Thymus (tissue), 14 donors: Measurements from ENCODE around the gene SCRN2. TPM values are rescaled to one million over a fixed set of nuclear protein-coding genes. Genes with fewer than 3 reads are reported as not detected.

Source experiments
- DNase-seq, 9 donors: peaks; one replicate each; pipeline ENCODE4 v3.0.0-alpha.2; 2013; ENCODE audit warnings: low spot score in 9 of 9, low read depth in 6 of 9, missing footprints in 1 of 9
- H3K27ac ChIP-seq, 2 donors: one replicate each; pipeline ENCODE4 v1.5.1; 2013; ENCODE audit warnings: control low read depth in 1 of 2, low read depth in 1 of 2, low read length in 1 of 2, mild to moderate bottlenecking in 1 of 2, moderate library complexity in 1 of 2
- H3K27me3 ChIP-seq, 2 donors: one replicate each; pipeline ENCODE4 v1.5.1; 2013; ENCODE audit warnings: low read length in 1 of 2; ENCODE audit not compliant: control insufficient read depth in 2 of 2, insufficient read depth in 1 of 2
- H3K36me3 ChIP-seq, 2 donors: one replicate each; pipeline ENCODE4 v1.5.1; 2013; ENCODE audit warnings: low read length in 1 of 2, mild to moderate bottlenecking in 1 of 2, moderate library complexity in 1 of 2; ENCODE audit not compliant: control insufficient read depth in 2 of 2, insufficient read depth in 2 of 2
- H3K4me1 ChIP-seq, 2 donors: one replicate each; pipeline ENCODE4 v1.5.1; 2013; ENCODE audit warnings: low read length in 2 of 2; ENCODE audit not compliant: control insufficient read depth in 2 of 2, insufficient read depth in 2 of 2
- H3K4me3 ChIP-seq, 2 donors: one replicate each; pipeline ENCODE4 v1.5.1; 2013; ENCODE audit warnings: low read length in 2 of 2, control low read depth in 1 of 2, mild to moderate bottlenecking in 1 of 2
- H3K9me3 ChIP-seq, 2 donors: one replicate each; pipeline ENCODE4 v1.5.1; 2013; ENCODE audit warnings: low read length in 1 of 2, mild to moderate bottlenecking in 1 of 2; ENCODE audit not compliant: control insufficient read depth in 2 of 2, insufficient read depth in 1 of 2
- WGBS: extraction: QIAGEN DNeasy Blood & Tissue Kit; methylation state at CpG from one replicate; pipeline ENCODE4 v1.1.7; 2013; 5-methylcytosine and 5-hydroxymethylcytosine counted together
- long read RNA-seq, 10 donors: transcript quantifications; one replicate each; lab custom pipeline, GENCODE V29; 2026
- polyA plus RNA-seq: library from polyadenylated mRNA; stranded (reverse); fragments of 200-250 nt; gene quantifications from one replicate; pipeline ENCODE4 v1.2.3, GENCODE V29; 2013
- total RNA-seq: library from RNA; stranded (reverse); fragments of 120-200 nt; gene quantifications from one replicate; pipeline ENCODE4 v1.2.4, GENCODE V29; 2013
- donor health status: healthy.

The SCRN2 gene
- total RNA-seq (25.3 TPM), polyA plus RNA-seq (39.4 TPM)
- long read RNA-seq, donor 1: 0 reads
- long read RNA-seq, donor 2: 0 reads
- long read RNA-seq, donor 3, transcript SCRN2-201 (8 exons, 1,548 nt): major isoform, 7 of 14 reads
- long read RNA-seq, donor 3, partial matches to known transcripts: 0 of 14 reads
- long read RNA-seq, donor 3, other reads (novel, unspliced or antisense): 0 of 14 reads
- long read RNA-seq, donor 4, partial matches to known transcripts: 0 of 2 reads
- long read RNA-seq, donor 4, other reads (novel, unspliced or antisense): 0 of 2 reads
- long read RNA-seq, donor 5, transcript SCRN2-201 (8 exons, 1,548 nt): major isoform, 7 of 9 reads
- long read RNA-seq, donor 5, partial matches to known transcripts: 0 of 9 reads
- long read RNA-seq, donor 5, other reads (novel, unspliced or antisense): 0 of 9 reads
- long read RNA-seq, donor 6, partial matches to known transcripts: 0 of 7 reads
- long read RNA-seq, donor 6, other reads (novel, unspliced or antisense): 0 of 7 reads
- long read RNA-seq, donor 7, partial matches to known transcripts: 0 of 3 reads
- long read RNA-seq, donor 7, other reads (novel, unspliced or antisense): 0 of 3 reads
- long read RNA-seq, donor 8, partial matches to known transcripts: 0 of 1 reads
- long read RNA-seq, donor 8, other reads (novel, unspliced or antisense): 0 of 1 reads
- long read RNA-seq, donor 9, partial matches to known transcripts: 0 of 3 reads
- long read RNA-seq, donor 9, other reads (novel, unspliced or antisense): 0 of 3 reads
- long read RNA-seq, donor 10, partial matches to known transcripts: 0 of 5 reads
- long read RNA-seq, donor 10, other reads (novel, unspliced or antisense): 0 of 5 reads

DNA sequence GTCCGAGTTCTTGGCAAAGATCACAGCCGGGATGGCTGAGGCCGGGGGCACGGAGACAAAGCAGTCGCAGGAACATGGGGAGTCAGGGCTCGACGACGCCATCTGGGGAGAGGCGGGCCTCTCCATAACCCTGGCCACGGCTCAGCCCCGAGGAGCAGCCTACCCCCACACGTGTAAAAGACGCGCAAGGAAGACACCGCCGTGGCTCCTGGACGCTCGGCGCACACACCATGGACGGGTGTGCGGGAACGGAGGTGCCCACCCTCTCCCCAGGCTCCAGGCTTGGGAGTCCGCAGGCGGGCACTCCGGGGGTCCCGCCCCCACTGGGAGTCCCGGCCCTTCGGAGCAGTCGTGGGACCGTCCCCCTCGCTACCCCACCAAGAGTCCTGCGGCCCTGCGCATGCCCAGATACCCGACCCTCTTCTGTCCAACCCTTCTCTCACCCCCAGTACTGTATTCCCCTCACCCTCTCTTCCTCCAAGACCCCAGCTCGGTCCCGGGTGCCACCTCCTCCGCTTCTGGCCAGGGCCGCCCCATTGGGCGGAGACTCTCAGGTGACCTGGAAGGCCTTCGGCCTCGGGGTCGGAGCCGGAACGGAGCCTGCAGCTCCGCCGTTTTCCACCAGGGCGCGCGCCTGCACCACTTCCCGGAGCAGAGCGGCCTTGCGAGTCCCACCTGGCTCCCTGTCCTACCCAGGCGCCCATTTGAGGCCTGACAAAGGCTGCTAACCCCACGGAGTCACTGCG is at the start of gene SCRN2:
TSS of gene SCRN2 (minus strand) at position 532 of the 746 bp plus-strand sequence. CDS start at position 102, 430 bp downstream.
- peak; percentile 56 to 90 (median 81) for DNase-seq
- peak within 1 kb of the TSS in 1 of 2 donors; percentile 67 for H3K27ac ChIP-seq
- peaks cover 13 to 26% of the 10 kb centered on the region in 2 donors for H3K27me3 ChIP-seq
- peaks cover 11 to 34% of the 10 kb centered on the region in 2 donors for H3K4me1 ChIP-seq
- peaks cover 5 to 6% of the 10 kb centered on the region in 2 donors for H3K36me3 ChIP-seq
- WGBS: under 1% methylated on average over 55 of the region's 55 CpGs
- peaks cover 0 to 1% of the 10 kb centered on the region in 2 donors for H3K9me3 ChIP-seq
- peak within 1 kb of the TSS; percentile 68 to 79 for H3K4me3 ChIP-seq

DNA sequence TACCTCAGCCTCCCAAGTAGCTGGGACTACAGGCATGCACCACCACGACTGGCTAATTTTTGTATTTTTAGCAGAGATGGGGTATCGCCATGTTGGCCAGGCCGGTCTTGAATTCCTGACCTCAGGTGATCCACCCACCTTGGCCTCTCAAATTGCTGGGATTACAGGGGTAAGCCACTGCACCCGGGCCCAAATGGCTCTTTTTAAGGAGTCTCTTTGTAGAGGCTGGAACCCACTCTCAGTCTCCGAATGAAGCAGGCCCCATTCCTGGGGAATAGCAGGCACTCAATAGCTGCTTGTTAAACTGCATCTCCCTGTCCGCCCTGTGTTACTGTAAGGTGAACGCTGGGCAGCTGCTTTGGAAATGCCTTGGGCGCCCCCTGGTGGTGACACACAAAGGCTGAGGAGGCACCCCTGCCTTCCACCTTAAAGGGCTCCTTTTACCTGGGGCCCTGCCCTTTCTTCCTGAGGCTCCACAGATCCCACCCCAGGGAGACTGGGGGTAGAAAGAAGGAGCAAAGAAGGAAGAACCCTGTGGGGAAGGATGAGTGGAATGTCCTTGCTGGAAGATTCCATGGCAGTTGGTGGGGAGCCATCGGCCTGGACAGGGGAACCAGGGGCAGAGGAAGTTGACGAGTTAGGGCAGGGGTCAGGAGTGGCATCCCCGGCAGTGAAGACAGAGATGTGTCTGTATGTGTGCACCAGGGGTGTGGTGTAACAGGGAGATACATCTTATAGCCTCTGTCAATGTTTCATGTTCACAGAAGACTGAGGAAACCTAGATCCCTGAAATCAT is 48.9 kb upstream of the SCRN2 start:
- Histone ChIP-seq H3K27ac (no peak overlapping the region), H3K27me3 (no peaks in the 10 kb centered on the region), H3K4me1 (peaks cover 11 to 18% of the 10 kb centered on the region in 2 donors), H3K4me3 (no peak overlapping the region), H3K36me3 (peaks cover 0 to 3% of the 10 kb centered on the region in 2 donors), H3K9me3 (no peaks in the 10 kb centered on the region)
- 56% methylated on average over 11 of the region's 11 CpGs for WGBS
- DNase-seq: peak; percentile 60 to 91 (median 77)

DNA sequence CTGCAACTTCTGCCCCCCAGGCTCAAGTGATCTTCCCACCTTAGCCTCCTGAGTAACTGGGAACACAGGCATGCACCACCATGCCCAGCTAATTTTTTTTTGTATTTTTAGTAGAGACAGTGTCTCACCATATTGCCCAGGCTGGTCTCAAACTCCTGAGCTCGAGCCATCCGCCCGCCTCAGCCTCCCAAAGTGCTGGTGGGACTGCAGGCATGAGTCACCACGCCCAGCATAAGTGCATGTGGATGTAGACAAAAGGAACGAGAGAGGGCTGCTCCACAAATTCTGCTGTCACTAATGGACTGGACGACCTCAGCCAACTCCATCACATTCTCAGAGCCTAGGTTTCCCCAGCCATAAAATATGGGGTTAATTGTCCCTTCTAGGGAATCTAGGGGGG is 47.2 kb upstream of the SCRN2 start:
- H3K4me3 ChIP-seq: no peak overlapping the region
- WGBS: 89% methylated on average over 6 of the region's 6 CpGs
- no peaks in the 10 kb centered on the region for H3K27me3 ChIP-seq
- H3K27ac ChIP-seq: no peak overlapping the region
- H3K36me3 ChIP-seq: peaks cover 0 to 3% of the 10 kb centered on the region in 2 donors
- DNase-seq: no peak
- H3K9me3 ChIP-seq: no peaks in the 10 kb centered on the region
- peaks cover 26 to 34% of the 10 kb centered on the region in 2 donors for H3K4me1 ChIP-seq

DNA sequence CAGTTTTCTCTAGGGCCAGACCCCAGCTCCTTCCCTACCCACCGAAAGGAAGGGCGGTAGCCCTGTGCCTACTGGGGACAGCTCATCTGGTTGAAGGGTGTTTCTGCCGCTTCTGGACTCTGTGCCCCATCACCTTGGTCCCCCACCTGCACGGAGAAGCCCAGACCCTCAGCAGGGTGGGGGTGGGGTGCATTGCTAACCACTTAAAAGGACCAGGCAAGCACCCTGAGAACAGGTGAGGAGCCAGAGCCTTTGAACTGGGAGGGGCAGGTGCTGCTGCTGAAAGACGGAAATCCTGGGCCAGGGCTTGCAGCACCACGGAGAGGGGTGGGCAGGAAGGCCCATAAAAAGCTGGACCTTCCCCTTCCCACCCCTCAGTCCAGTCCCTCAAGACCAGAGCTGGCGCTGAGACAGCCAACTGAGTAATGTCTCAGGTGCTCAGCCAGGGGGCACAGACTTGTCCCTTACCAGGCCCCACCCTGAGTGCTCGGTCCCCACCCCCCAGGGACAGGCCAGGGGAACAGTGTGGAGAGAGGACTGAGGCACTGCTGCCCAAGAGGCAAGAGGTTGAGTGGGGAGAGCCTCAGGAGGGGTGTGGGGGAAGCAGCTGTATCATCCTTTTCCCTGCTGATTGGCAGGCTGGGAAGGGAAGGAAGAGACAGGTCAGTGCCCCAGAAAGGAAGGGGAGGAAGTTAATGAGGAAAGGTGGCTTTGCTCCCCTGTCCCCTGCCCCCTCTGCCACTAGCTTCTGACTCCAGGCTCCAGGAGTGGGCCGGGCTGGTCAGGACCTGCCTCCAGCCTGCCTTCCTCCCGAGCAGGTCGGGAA is 44.0 kb upstream of the SCRN2 start:
- Histone ChIP-seq H3K36me3 (peaks cover 0 to 3% of the 10 kb centered on the region in 2 donors), H3K4me1 (peaks cover 26 to 44% of the 10 kb centered on the region in 2 donors), H3K27me3 (peaks cover 0 to 2% of the 10 kb centered on the region in 2 donors), H3K4me3 (no peak overlapping the region), H3K9me3 (no peaks in the 10 kb centered on the region), H3K27ac (peak overlapping the region; percentile 7 to 40)
- peak in 8 of 9 donors; percentile 30 to 83 (median 60) for DNase-seq
- WGBS: 60% methylated on average over 11 of the region's 11 CpGs

DNA sequence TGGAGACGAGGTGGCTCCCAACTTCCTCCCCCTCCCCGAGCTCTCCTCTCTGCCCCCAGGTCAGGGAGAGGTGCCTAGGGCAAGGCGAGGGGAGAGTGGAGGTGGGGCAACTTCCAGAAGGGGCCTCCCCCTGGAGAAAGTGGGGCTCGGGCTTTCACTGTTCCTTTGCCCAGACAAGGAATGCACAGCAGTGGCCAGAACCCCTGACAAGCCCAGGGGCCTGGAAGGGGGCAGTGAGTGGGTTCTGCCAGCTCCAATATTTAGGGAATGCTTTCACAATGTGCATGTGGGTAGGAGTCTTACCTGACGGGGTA is 43.3 kb upstream of the SCRN2 start:
- H3K27me3 ChIP-seq: peaks cover 0 to 2% of the 10 kb centered on the region in 2 donors
- peaks cover 26 to 40% of the 10 kb centered on the region in 2 donors for H3K4me1 ChIP-seq
- H3K9me3 ChIP-seq: no peaks in the 10 kb centered on the region
- H3K4me3 ChIP-seq: no peak overlapping the region
- H3K36me3 ChIP-seq: peaks cover 0 to 3% of the 10 kb centered on the region in 2 donors
- DNase-seq: no peak
- no peak overlapping the region for H3K27ac ChIP-seq
- 81% methylated on average over 5 of the region's 5 CpGs for WGBS

DNA sequence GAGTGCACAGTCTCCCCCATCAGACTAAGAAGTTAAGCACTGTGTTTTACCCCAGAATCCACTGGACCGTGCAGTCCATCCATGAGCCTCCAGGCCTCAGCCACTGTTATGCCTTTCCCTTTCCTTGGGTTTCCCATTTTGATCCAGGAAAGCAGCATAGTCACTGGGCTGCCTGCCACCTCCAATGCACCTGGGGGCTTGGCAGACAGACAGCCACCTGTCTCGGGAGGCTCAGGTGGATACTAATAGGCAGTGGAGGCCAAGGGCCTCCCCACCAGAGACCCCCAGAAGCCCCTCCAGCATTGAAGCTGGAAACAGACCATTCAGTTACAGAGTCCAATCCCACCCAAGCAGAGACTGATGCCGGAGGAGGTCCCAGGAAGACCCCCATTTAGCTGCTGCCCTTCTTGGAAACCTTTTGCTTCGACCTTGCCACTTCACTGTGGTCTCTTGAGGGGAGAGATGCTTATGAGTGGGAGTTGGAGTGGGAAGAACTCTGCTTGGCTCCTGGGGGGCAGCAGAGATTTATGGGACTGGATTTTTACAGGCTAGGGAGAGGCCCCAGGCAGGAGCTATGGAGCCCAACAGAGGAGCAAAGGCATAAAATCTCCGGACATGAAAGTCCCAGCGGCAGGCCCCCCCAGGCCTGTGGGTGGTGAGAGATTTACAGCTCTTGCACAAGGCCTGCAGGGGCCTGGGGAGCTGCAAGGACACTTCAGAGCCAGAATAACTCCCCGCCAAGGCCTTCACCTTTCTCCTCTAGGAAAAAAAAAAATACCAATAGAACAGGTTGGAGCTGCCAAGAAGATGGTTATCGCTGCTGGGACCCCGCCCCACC is 42.7 kb upstream of the SCRN2 start:
- peaks cover 0 to under 1% of the 10 kb centered on the region in 2 donors for H3K36me3 ChIP-seq
- H3K9me3 ChIP-seq: no peaks in the 10 kb centered on the region
- H3K4me3 ChIP-seq: no peak overlapping the region
- WGBS: 96% methylated on average over 9 of the region's 9 CpGs
- peaks cover 26 to 46% of the 10 kb centered on the region in 2 donors for H3K4me1 ChIP-seq
- no peak overlapping the region for H3K27ac ChIP-seq
- DNase-seq: no peak
- H3K27me3 ChIP-seq: peaks cover 0 to 4% of the 10 kb centered on the region in 2 donors

DNA sequence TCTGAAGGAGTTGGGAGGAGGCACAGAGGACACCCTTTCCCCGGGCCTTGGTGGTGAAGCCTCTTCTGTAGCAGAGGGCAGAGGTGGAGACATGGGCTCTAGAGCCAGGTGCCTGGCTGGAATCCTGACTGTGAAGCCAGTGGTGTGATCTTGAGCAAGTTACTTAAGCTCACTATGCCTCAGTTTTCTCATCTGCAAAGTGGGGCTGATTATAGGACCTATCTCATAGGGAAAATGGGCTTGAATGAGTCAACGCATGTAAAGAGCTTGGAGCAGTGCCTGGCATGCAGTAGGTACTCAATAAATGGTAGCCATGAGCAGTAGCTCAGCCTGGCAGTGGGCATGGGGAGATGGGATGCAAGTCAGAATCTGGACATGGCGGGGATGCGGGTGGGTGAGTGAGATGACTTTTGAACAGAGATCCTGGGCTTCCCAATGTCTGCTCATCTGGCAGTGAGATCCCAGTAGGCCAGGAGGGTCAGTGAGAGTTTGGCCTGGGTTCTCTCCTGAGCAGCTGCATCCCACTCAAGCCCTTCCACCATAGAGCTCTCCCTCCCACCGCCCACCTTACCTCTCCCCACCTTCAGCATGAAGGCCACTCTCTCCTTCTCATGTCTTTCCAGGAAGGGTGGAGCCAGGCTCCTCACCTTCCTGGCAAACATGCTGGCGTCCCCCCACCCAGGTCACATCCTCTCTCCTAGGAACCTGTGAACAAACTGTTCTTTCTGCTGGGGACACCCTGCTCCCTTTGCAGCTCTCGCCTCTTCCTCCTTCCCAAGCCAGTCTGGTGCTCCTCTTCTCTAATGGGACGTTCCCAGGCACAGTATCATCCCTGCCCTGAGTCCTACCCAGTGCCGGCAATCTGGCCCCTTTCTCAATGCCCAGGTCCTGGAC is 41.9 kb upstream of the SCRN2 start:
- WGBS: 96% methylated on average over 9 of the region's 9 CpGs
- no peak for DNase-seq
- H3K4me1 ChIP-seq: peaks cover 26 to 53% of the 10 kb centered on the region in 2 donors
- no peak overlapping the region for H3K27ac ChIP-seq
- H3K36me3 ChIP-seq: no peaks in the 10 kb centered on the region
- peaks cover 3 to 10% of the 10 kb centered on the region in 2 donors for H3K27me3 ChIP-seq
- no peaks in the 10 kb centered on the region for H3K9me3 ChIP-seq
- H3K4me3 ChIP-seq: no peak overlapping the region
